Neutrophil (primary cell): ENCODE measurements around the gene KAT14.

ENCODE experiments used
- H3K27ac ChIP-seq: fragments of 200-600 bp; sonication (generic); 2 replicates; pipeline ENCODE4 v1.5.1; 2016; ENCODE audit warnings: mild to moderate bottlenecking, moderate library complexity
- H3K27me3 ChIP-seq: fragments of 200-600 bp; sonication (generic); 2 replicates; pipeline ENCODE4 v1.6.0; 2016; ENCODE audit warnings: mild to moderate bottlenecking
- H3K36me3 ChIP-seq: fragments of 200-600 bp; sonication (generic); 2 replicates; pipeline ENCODE4 v1.5.1; 2017
- H3K4me1 ChIP-seq, 2 experiments: fragments of 200-600 bp in 1 of 2; sonication (generic) in 1 of 2; 1 replicate in 1 of 2; 2 replicates in 1 of 2; pipeline versions ENCODE4 v1.5.1 to v1.6.1; 2013 to 2016; ENCODE audit warnings: low read depth in 1 of 2, low read length in 1 of 2, mild to moderate bottlenecking in 1 of 2, moderate library complexity in 1 of 2; ENCODE audit not compliant: control insufficient read depth in 1 of 2, insufficient read depth in 1 of 2
- H3K4me3 ChIP-seq, 2 experiments: fragments of 200-600 bp in 1 of 2; sonication (generic) in 1 of 2; 1 replicate in 1 of 2; 2 replicates in 1 of 2; pipeline ENCODE4 v1.5.1; 2013 to 2016; ENCODE audit warnings: low read depth in 1 of 2, low read length in 1 of 2, mild to moderate bottlenecking in 1 of 2, moderate library complexity in 1 of 2
- H3K9me3 ChIP-seq: fragments of 200-600 bp; sonication (generic); 2 replicates; pipeline ENCODE4 v1.5.1; 2016
- CTCF ChIP-seq: fragments of 200-600 bp; sonication (generic); IDR thresholded peaks from 2 replicates; pipeline ENCODE4 v1.5.1; 2016; ENCODE audit warnings: antibody characterized with exemption

KAT14 gene

GRCh38 chr20:18139832-18140231 lies 2.2 kb downstream of the KAT14 start:
- Histone ChIP-seq H3K27me3 (no peaks in the 10 kb centered on the region), H3K4me1 (peaks cover 16 to 18% of the 10 kb centered on the region in 2 experiments), H3K36me3 (peaks cover 8% of the 10 kb centered on the region), H3K4me3 (no peak overlapping the region), H3K27ac (no peak overlapping the region), H3K9me3 (no peaks in the 10 kb centered on the region)
- no peak for TF ChIP-seq CTCF

- H3K27me3 ChIP-seq: no peaks in the 10 kb centered on the region
- peaks cover 8% of the 10 kb centered on the region for H3K36me3 ChIP-seq
- no peak overlapping the region for H3K27ac ChIP-seq
- H3K4me3 ChIP-seq: no peak overlapping the region
- H3K4me1 ChIP-seq: peaks cover 0 to 6% of the 10 kb centered on the region in 2 experiments
- no peaks in the 10 kb centered on the region for H3K9me3 ChIP-seq
- no peak for TF ChIP-seq CTCF
These were observed 7.0 kb downstream of the KAT14 start for GRCh38 chr20:18144541-18145099.

- no peak overlapping the region for H3K27ac ChIP-seq
- no peak overlapping the region for H3K4me3 ChIP-seq
- no peaks in the 10 kb centered on the region for H3K4me1 ChIP-seq
- TF ChIP-seq CTCF: no peak
- peaks cover 33% of the 10 kb centered on the region for H3K36me3 ChIP-seq
- H3K27me3 ChIP-seq: no peaks in the 10 kb centered on the region
- H3K9me3 ChIP-seq: no peaks in the 10 kb centered on the region
These were observed 16.7 kb downstream of the KAT14 start for GRCh38 chr20:18154342-18154741.

GRCh38 chr20:18156045-18156444 lies 18.4 kb downstream of the KAT14 start:
- Histone ChIP-seq H3K27me3 (no peaks in the 10 kb centered on the region), H3K4me3 (no peak overlapping the region), H3K9me3 (no peaks in the 10 kb centered on the region), H3K27ac (no peak overlapping the region), H3K4me1 (no peaks in the 10 kb centered on the region), H3K36me3 (peaks cover 32% of the 10 kb centered on the region)
- TF ChIP-seq CTCF: no peak

GRCh38 chr20:18164356-18164755 lies 26.7 kb downstream of the KAT14 start:
- Histone ChIP-seq H3K36me3 (peaks cover 17% of the 10 kb centered on the region), H3K4me3 (no peak overlapping the region), H3K27me3 (no peaks in the 10 kb centered on the region), H3K4me1 (peaks cover 19% of the 10 kb centered on the region in 2 experiments), H3K9me3 (no peaks in the 10 kb centered on the region), H3K27ac (no peak overlapping the region)
- TF ChIP-seq CTCF: no peak
